ENCODE results near the gene PPP6R3. TPM values are rescaled to one million over a fixed set of nuclear protein-coding genes. Genes with fewer than 3 reads are reported as not detected.

Gene PPP6R3
- total RNA-seq, 4 donors from 2014 or later: 238 to 334 (median 268) TPM

- no peaks in the 10 kb centered on the region for H3K9me3 ChIP-seq
- intact Hi-C loops (cut with DNase I): no loop called here
- H3K36me3 ChIP-seq: no peaks in the 10 kb centered on the region
- TF ChIP-seq POLR2A (IDR thresholded peaks at IDR 0.05) (no peak), CTCF (IDR thresholded peaks at IDR 0.05) (no peak)
- peak overlapping the region in 2 of 3 donors; percentile 10 to 77 for H3K27ac ChIP-seq
- H3K4me3 ChIP-seq (replicated peaks in 1 of 3): no peak overlapping the region
- peaks cover 76% of the 10 kb centered on the region in 2 donors for H3K4me1 ChIP-seq
- no peaks in the 10 kb centered on the region for H3K27me3 ChIP-seq
- peak in 1 of 2 donors; percentile 27 for DNase-seq
- WGBS, 2 donors: 2 to 9% methylated on average over 2 of the region's 2 CpGs
Observed at GRCh38 chr11:68505596-68505995, 45.0 kb downstream of the PPP6R3 start.

- H3K4me1 ChIP-seq: peaks cover 68 to 71% of the 10 kb centered on the region in 2 donors
- intact Hi-C loops (cut with DNase I): no loop called here
- H3K27me3 ChIP-seq: no peaks in the 10 kb centered on the region
- H3K36me3 ChIP-seq: no peaks in the 10 kb centered on the region
- DNase-seq: no peak
- H3K27ac ChIP-seq: no peak overlapping the region
- WGBS, 2 donors: 96 to 98% methylated on average over 3 of the region's 3 CpGs
- no peak for TF ChIP-seq POLR2A (IDR thresholded peaks at IDR 0.05)
- peak in 1 of 6 experiments; percentile 5 for TF ChIP-seq CTCF (IDR thresholded peaks at IDR 0.05)
- no peak overlapping the region for H3K4me3 ChIP-seq (replicated peaks in 1 of 3)
- H3K9me3 ChIP-seq: no peaks in the 10 kb centered on the region
Observed at GRCh38 chr11:68506908-68507307, 46.4 kb downstream of the PPP6R3 start.

- 49 to 85% methylated on average over 2 of the region's 2 CpGs for WGBS, 2 donors
- Histone ChIP-seq H3K27me3 (no peaks in the 10 kb centered on the region), H3K27ac (no peak overlapping the region), H3K4me1 (peaks cover 53 to 56% of the 10 kb centered on the region in 2 donors), H3K9me3 (no peaks in the 10 kb centered on the region), H3K4me3 (replicated peaks in 1 of 3) (no peak overlapping the region), H3K36me3 (no peaks in the 10 kb centered on the region)
- intact Hi-C loops (cut with DNase I): no loop called here
- TF ChIP-seq CTCF (IDR thresholded peaks at IDR 0.05) (no peak), POLR2A (IDR thresholded peaks at IDR 0.05) (no peak)
- no peak for DNase-seq
Observed at GRCh38 chr11:68508425-68508824, 47.9 kb downstream of the PPP6R3 start.

GRCh38 chr11:68509066-68509465 is 48.5 kb downstream of the PPP6R3 start:
- 61 to 67% methylated on average over 4 of the region's 4 CpGs for WGBS, 2 donors
- intact Hi-C loops (cut with DNase I): no loop called here
- no peaks in the 10 kb centered on the region for H3K27me3 ChIP-seq
- H3K36me3 ChIP-seq: no peaks in the 10 kb centered on the region
- H3K4me1 ChIP-seq: peaks cover 46 to 49% of the 10 kb centered on the region in 2 donors
- no peak for DNase-seq
- H3K9me3 ChIP-seq: no peaks in the 10 kb centered on the region
- no peak overlapping the region for H3K4me3 ChIP-seq (replicated peaks in 1 of 3)
- TF ChIP-seq CTCF (IDR thresholded peaks at IDR 0.05): no peak
- TF ChIP-seq POLR2A (IDR thresholded peaks at IDR 0.05): no peak
- no peak overlapping the region for H3K27ac ChIP-seq

GRCh38 chr11:68513930-68514487 is 53.5 kb downstream of the PPP6R3 start:
- Histone ChIP-seq H3K4me1 (peaks cover 14 to 26% of the 10 kb centered on the region in 2 donors), H3K9me3 (no peaks in the 10 kb centered on the region), H3K27me3 (no peaks in the 10 kb centered on the region), H3K36me3 (no peaks in the 10 kb centered on the region), H3K4me3 (replicated peaks in 1 of 3) (no peak overlapping the region), H3K27ac (no peak overlapping the region)
- intact Hi-C loops (cut with DNase I): no loop called here
- 88 to 93% methylated on average over 6 of the region's 6 CpGs for WGBS, 2 donors
- DNase-seq: no peak
- TF ChIP-seq POLR2A (IDR thresholded peaks at IDR 0.05) (no peak), CTCF (IDR thresholded peaks at IDR 0.05) (no peak)

Measured in thyroid gland (tissue), 4 donors.